ENCODE measurements around the gene B9D1.
A peak's percentile ranks its signal among the peaks of the same experiment; 100 is the strongest.

B9D1 gene

GRCh38 chr17:19362277-19363113, at the start of gene B9D1:
Gene B9D1, minus strand, starts transcription at chr17:19362723. Its CDS starts 154 bp downstream, at chr17:19362569.
- peak; percentile 93 to 96 for DNase-seq

GRCh38 chr17:19411631-19412030, 49.1 kb upstream of the B9D1 start:
- DNase-seq = no peak

GRCh38 chr17:19410875-19411620, 48.5 kb upstream of the B9D1 start, which contains the start of gene RNF112:
Gene RNF112, plus strand, starts transcription at chr17:19411232. Its CDS starts 177 bp downstream, at chr17:19411409.
- DNase-seq = no peak

GRCh38 chr17:19410091-19410490, 47.6 kb upstream of the B9D1 start:
- no peak for DNase-seq

- DNase-seq = no peak
Observed at GRCh38 chr17:19409509-19409908, 47.0 kb upstream of the B9D1 start.

GRCh38 chr17:19409066-19409465, 46.5 kb upstream of the B9D1 start:
- no peak for DNase-seq

GRCh38 chr17:19408346-19408710, 45.8 kb upstream of the B9D1 start:
- no peak for DNase-seq

GRCh38 chr17:19407601-19408345, 45.2 kb upstream of the B9D1 start:
- no peak for DNase-seq

GRCh38 chr17:19405114-19405513, 42.6 kb upstream of the B9D1 start:
- no peak for DNase-seq

- no peak for DNase-seq
Observed at GRCh38 chr17:19404264-19404663, 41.7 kb upstream of the B9D1 start.

GRCh38 chr17:19403021-19403420, 40.5 kb upstream of the B9D1 start:
- no peak for DNase-seq

GRCh38 chr17:19402171-19402570, 39.6 kb upstream of the B9D1 start:
- no peak for DNase-seq

- DNase-seq = no peak
Observed at GRCh38 chr17:19401321-19402010, 38.9 kb upstream of the B9D1 start.

GRCh38 chr17:19399750-19400450, 37.4 kb upstream of the B9D1 start:
- DNase-seq = no peak

- DNase-seq = peak in 1 of 2 donors; percentile 65
Observed at GRCh38 chr17:19398301-19399181, 36.0 kb upstream of the B9D1 start.

GRCh38 chr17:19397556-19398041, 35.1 kb upstream of the B9D1 start:
- no peak for DNase-seq

- DNase-seq = no peak
Observed at GRCh38 chr17:19392303-19392702, 29.8 kb upstream of the B9D1 start.

GRCh38 chr17:19391432-19391831, 28.9 kb upstream of the B9D1 start:
- no peak for DNase-seq

- no peak for DNase-seq
Observed at GRCh38 chr17:19390951-19391350, 28.4 kb upstream of the B9D1 start.
